GM18520 (cell line): Measurements from ENCODE around the gene SELENOF.
"Not testable (repeated sequence)": the region's sequence is repeated elsewhere in the genome, so short reads cannot be mapped to it uniquely, and the experiment has no call there.

ENCODE experiments used
- ATAC-seq: cut with Tn5 transposase; IDR thresholded peaks from one replicate; pipeline ENCODE4 v1.9.1; 2021; ENCODE audit not compliant: unreplicated experiment

SELENOF gene

DNA sequence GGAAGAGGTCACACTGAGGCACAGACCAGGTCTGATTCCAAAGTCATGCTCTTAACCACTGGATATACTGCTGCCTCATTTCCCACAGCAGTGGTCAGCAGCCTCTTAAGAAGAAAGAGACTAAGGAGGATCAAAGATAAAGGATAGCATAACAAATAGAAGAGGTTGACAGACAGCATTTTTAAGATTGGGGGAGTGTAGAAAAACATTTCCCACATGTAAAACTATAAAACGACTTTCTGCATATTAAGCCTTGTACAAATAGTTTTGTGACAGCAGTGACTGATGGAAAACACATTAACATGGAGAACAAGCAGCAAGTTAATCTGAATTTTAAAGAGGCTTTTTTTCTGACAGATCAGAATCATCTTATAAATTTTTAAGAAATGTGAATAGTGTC lies 92.0 kb downstream of the SELENOF start:
- ATAC-seq: no peak

DNA sequence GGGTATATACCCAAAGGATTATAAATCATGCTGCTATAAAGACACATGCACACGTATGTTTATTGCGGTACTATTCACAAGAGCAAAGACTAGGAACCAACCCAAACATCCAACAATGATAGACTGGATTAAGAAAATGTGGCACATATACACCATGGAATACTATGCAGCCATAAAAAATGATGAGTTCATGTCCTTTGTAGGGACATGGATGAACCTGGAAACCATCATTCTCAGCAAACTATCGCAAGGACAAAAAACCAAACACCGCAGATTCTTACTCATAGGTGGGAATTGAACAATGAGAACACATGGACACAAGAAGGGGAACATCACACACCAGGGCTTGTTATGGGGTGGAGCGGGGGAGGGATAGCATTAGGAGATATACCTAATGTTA lies 94.0 kb downstream of the SELENOF start:
- not testable (repeated sequence) for ATAC-seq

GRCh38 chr1:86817246-86817826 lies 96.6 kb downstream of the SELENOF start:
- ATAC-seq: not testable (repeated sequence)

- not testable (repeated sequence) for ATAC-seq
Measured at GRCh38 chr1:86814118-86814517, 99.8 kb downstream of the SELENOF start.
